B cell (primary cell): Measurements from ENCODE around the gene AOC1.

ENCODE experiments used
- CTCF ChIP-seq: fragments of 200-600 bp; IDR thresholded peaks from one replicate; pipeline ENCODE4 v1.8.0; 2022; ENCODE audit warnings: antibody characterized with exemption, mild to moderate bottlenecking
- EZH2 ChIP-seq: IDR thresholded peaks from 2 replicates; pipeline ENCODE4 v1.6.1; 2012; ENCODE audit warnings: borderline replicate concordance, low read depth, mild to moderate bottlenecking, moderate library complexity, low read length; ENCODE audit not compliant: insufficient read depth, poor library complexity, severe bottlenecking

DNA sequence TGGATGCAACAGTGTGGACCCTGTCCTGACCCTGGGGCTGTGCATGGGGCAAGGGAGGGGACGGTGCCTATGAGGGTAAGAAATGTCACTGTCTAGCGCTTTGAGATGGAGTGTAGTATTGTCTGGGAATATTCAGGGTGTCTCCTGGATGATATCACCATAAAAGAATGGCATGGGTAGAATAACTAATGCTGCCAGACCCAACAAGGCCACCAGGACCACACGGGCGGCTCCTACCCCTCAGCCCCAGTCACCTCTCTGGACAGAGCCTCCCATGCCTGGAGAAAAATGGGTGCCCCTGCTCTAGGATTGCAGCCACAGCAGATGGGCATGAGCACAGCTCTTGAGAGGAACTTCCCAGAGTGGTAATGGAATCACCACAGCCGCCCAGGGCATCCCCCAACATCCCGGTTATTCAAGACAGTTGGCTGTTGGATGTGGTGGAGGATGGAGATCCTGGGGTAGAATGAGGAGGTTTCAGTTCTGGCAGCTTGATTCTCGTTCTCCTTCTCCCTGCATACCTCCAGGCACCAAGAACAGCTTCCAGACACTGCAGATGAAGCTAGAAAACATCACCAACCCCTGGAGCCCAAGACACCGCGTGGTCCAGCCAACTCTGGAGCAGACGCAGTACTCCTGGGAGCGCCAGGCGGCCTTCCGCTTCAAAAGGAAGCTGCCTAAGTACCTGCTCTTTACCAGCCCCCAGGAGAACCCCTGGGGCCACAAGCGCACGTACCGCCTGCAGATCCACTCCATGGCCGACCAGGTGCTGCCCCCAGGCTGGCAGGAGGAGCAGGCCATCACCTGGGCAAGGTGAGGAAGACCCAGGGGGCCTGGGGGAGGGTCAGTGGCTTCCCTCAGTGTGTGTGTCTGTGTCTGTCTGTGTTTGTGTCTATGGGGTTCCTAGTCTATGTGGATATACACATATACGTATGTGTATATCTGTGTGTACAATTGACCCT, 6.2 kb downstream of the AOC1 start:
- TF ChIP-seq CTCF (no peak), EZH2 (no peak)
